Liver (tissue), 9 donors: ENCODE results near the gene INSYN1. TPM values are rescaled to one million over a fixed set of nuclear protein-coding genes. Genes with fewer than 3 reads are reported as not detected.
"Not testable (repeated sequence)": the region's sequence is repeated elsewhere in the genome, so short reads cannot be mapped to it uniquely, and the experiment has no call there.

Experiments
- DNase-seq: peaks from one replicate; pipeline ENCODE4 v3.0.0-alpha.2; 2017; ENCODE audit warnings: low spot score
- H3K27ac ChIP-seq, 2 donors: one replicate each; pipeline ENCODE4 v1.7.0; 2013; ENCODE audit warnings: inconsistent platforms in 2 of 2, low read length in 2 of 2, control low read depth in 1 of 2, low read depth in 1 of 2, mild to moderate bottlenecking in 1 of 2
- H3K27me3 ChIP-seq, 4 donors: one replicate each; pipeline versions ENCODE4 v1.6.1 to v1.7.0; 2013; ENCODE audit warnings: low read length in 3 of 4, inconsistent platforms in 1 of 4, mild to moderate bottlenecking in 1 of 4, moderate library complexity in 1 of 4; ENCODE audit not compliant: control insufficient read depth in 4 of 4, insufficient read depth in 4 of 4
- H3K36me3 ChIP-seq, 4 donors: one replicate each; pipeline versions ENCODE4 v1.6.1 to v1.7.0; 2013; ENCODE audit warnings: low read length in 3 of 4, mild to moderate bottlenecking in 3 of 4, low read depth in 1 of 4, moderate library complexity in 1 of 4; ENCODE audit not compliant: control insufficient read depth in 4 of 4, insufficient read depth in 3 of 4
- H3K4me1 ChIP-seq, 4 donors: one replicate each; pipeline versions ENCODE4 v1.6.1 to v1.7.0; 2013; ENCODE audit warnings: low read length in 3 of 4, mild to moderate bottlenecking in 3 of 4, moderate library complexity in 1 of 4; ENCODE audit not compliant: control insufficient read depth in 4 of 4, insufficient read depth in 4 of 4
- H3K4me3 ChIP-seq, 3 donors: one replicate each; pipeline versions ENCODE4 v1.6.1 to v1.7.0; 2013; ENCODE audit warnings: low read length in 3 of 3, control low read depth in 1 of 3, low read depth in 1 of 3, mild to moderate bottlenecking in 1 of 3
- H3K9ac ChIP-seq, 2 donors: one replicate each; pipeline ENCODE4 v1.7.0; 2013; ENCODE audit warnings: low read length in 2 of 2, mild to moderate bottlenecking in 2 of 2, moderate library complexity in 2 of 2, control low read depth in 1 of 2, low read depth in 1 of 2
- H3K9me3 ChIP-seq, 4 donors: one replicate each; pipeline versions ENCODE4 v1.6.1 to v1.7.0; 2013; ENCODE audit warnings: low read length in 3 of 4; ENCODE audit not compliant: control insufficient read depth in 4 of 4
- CTCF ChIP-seq: fragments of 150-350 bp; IDR thresholded peaks from 2 replicates; pipeline ENCODE4 v1.5.1; 2017; ENCODE audit warnings: improper control_type of control experiment, low read depth, low read length; ENCODE audit not compliant: missing input control
- EGR1 ChIP-seq, 2 donors: IDR thresholded peaks; 2 replicates each; pipeline ENCODE4 v1.6.1; 2016 to 2018; ENCODE audit warnings: antibody characterized with exemption in 2 of 2, low read depth in 2 of 2
- FOXA1 ChIP-seq: IDR thresholded peaks from 2 replicates; pipeline ENCODE4 v1.6.1; 2016; ENCODE audit warnings: antibody characterized with exemption
- FOXA2 ChIP-seq: IDR thresholded peaks from 2 replicates; pipeline ENCODE4 v1.6.1; 2016; ENCODE audit warnings: antibody characterized with exemption
- GABPA ChIP-seq, 2 donors: IDR thresholded peaks in 1 of 2; conservative IDR thresholded peaks in 1 of 2; 2 replicates each; pipeline ENCODE4 v1.6.1; 2016; ENCODE audit warnings: antibody characterized with exemption in 2 of 2, mild to moderate bottlenecking in 1 of 2, moderate library complexity in 1 of 2
- HNF4A ChIP-seq, 2 donors: conservative IDR thresholded peaks; 2 replicates each; pipeline ENCODE4 v1.6.1; 2016; ENCODE audit warnings: antibody characterized with exemption in 2 of 2, mild to moderate bottlenecking in 2 of 2
- HNF4G ChIP-seq: IDR thresholded peaks from 2 replicates; pipeline ENCODE4 v1.6.1; 2016; ENCODE audit warnings: antibody characterized with exemption
- JUND ChIP-seq, 2 donors: IDR thresholded peaks; 2 replicates each; pipeline ENCODE4 v1.6.1; 2016; ENCODE audit warnings: antibody characterized with exemption in 2 of 2
- NR2F2 ChIP-seq: IDR thresholded peaks from 2 replicates; pipeline ENCODE4 v1.6.1; 2016; ENCODE audit warnings: antibody characterized with exemption
- RAD21 ChIP-seq, 2 donors: IDR thresholded peaks; 2 replicates each; pipeline ENCODE4 v1.6.1; 2016; ENCODE audit warnings: antibody characterized with exemption in 2 of 2, mild to moderate bottlenecking in 2 of 2
- RXRA ChIP-seq, 2 donors: IDR thresholded peaks; 2 replicates each; pipeline ENCODE4 v1.6.1; 2017 to 2018; ENCODE audit warnings: antibody characterized with exemption in 2 of 2, mild to moderate bottlenecking in 1 of 2
- SP1 ChIP-seq: IDR thresholded peaks from 2 replicates; pipeline ENCODE4 v1.6.1; 2018; ENCODE audit warnings: antibody characterized with exemption, mild to moderate bottlenecking
- YY1 ChIP-seq: IDR thresholded peaks from 2 replicates; pipeline ENCODE4 v1.6.1; 2016; ENCODE audit warnings: antibody characterized with exemption, mild to moderate bottlenecking
- ZBTB33 ChIP-seq: IDR thresholded peaks from 2 replicates; pipeline ENCODE4 v1.6.1; 2016; ENCODE audit warnings: antibody characterized with exemption
- WGBS: extraction: QIAGEN DNeasy Blood & Tissue Kit; methylation state at CpG from one replicate; pipeline ENCODE4 v1.1.7; 2013; 5-methylcytosine and 5-hydroxymethylcytosine counted together
- polyA plus RNA-seq, 2 donors: library from polyadenylated mRNA; stranded (reverse) in 1 of 2; unstranded in 1 of 2; fragments of 200-250 nt in 1 of 2; fragments of >200 nt in 1 of 2; fragmentation: Nextera tagmentation in 1 of 2; extraction: Ambion mirVana in 1 of 2; gene quantifications; one replicate each; pipeline versions ENCODE4 v1.2.1 to v1.2.3, GENCODE V29; 2013 to 2015
- total RNA-seq, 2 donors: library from RNA; depleted of rRNA; stranded (reverse); fragments of >200 nt; gene quantifications; one replicate each; pipeline ENCODE4 v1.2.3, GENCODE V29; 2014
- donor health status: healthy.
- donor health status: healthy.
- donor health status: healthy.
- donor health status: healthy.
- donor health status: healthy.

Gene INSYN1
- total and polyA plus RNA-seq, 4 donors, result 0.16 to 0.37 (median 0.25) TPM; not detected in 1

- WGBS, result 87% methylated on average over 11 of the region's 11 CpGs
- Histone ChIP-seq H3K9ac (no peak overlapping the region), H3K36me3 (no peaks in the 10 kb centered on the region), H3K4me3 (no peak overlapping the region), H3K27ac (no peak overlapping the region), H3K9me3 (no peaks in the 10 kb centered on the region), H3K4me1 (no peaks in the 10 kb centered on the region), H3K27me3 (no peaks in the 10 kb centered on the region)
- no peak for DNase-seq
- TF ChIP-seq NR2F2, result no peak
- no peak for TF ChIP-seq JUND (IDR thresholded peaks at IDR 0.05)
- no peak for TF ChIP-seq FOXA2
- TF ChIP-seq RXRA (IDR thresholded peaks at IDR 0.05), result no peak
- TF ChIP-seq CTCF, result no peak
- no peak for TF ChIP-seq FOXA1
- no peak for TF ChIP-seq RAD21 (IDR thresholded peaks at IDR 0.05)
- TF ChIP-seq ZBTB33, result no peak
- no peak for TF ChIP-seq HNF4A (conservative IDR thresholded peaks at IDR 0.05)
- TF ChIP-seq YY1, result no peak
- TF ChIP-seq EGR1 (IDR thresholded peaks at IDR 0.05; ENCODE audit: low read depth in 2 of 2), result no peak
Measured at GRCh38 chr15:73796331-73796831, 43.2 kb upstream of the INSYN1 start.

- Histone ChIP-seq H3K4me3 (no peak overlapping the region), H3K27me3 (no peaks in the 10 kb centered on the region), H3K9me3 (no peaks in the 10 kb centered on the region), H3K9ac (no peak overlapping the region), H3K27ac (no peak overlapping the region), H3K36me3 (no peaks in the 10 kb centered on the region), H3K4me1 (no peaks in the 10 kb centered on the region)
- 66% methylated on average over 6 of the region's 6 CpGs for WGBS
- no peak for TF ChIP-seq RAD21 (IDR thresholded peaks at IDR 0.05)
- no peak for TF ChIP-seq ZBTB33
- TF ChIP-seq GABPA (IDR thresholded peaks at IDR 0.05 in 1 of 2, conservative IDR thresholded peaks at IDR 0.05 in 1 of 2), result no peak
- TF ChIP-seq FOXA1, result no peak
- no peak for TF ChIP-seq YY1
- TF ChIP-seq HNF4G, result no peak
- TF ChIP-seq SP1, result no peak
- no peak for TF ChIP-seq CTCF
- TF ChIP-seq FOXA2, result no peak
- TF ChIP-seq RXRA (IDR thresholded peaks at IDR 0.05), result no peak
- TF ChIP-seq NR2F2, result no peak
- TF ChIP-seq HNF4A (conservative IDR thresholded peaks at IDR 0.05), result no peak
- DNase-seq, result no peak
Measured at GRCh38 chr15:73794443-73795133, 41.4 kb upstream of the INSYN1 start.

- WGBS, result 92% methylated on average over 8 of the region's 8 CpGs
- H3K27me3 ChIP-seq, result not testable (repeated sequence)
Measured at GRCh38 chr15:73792899-73793541, 39.9 kb upstream of the INSYN1 start.

More at GRCh38 chr15:73792899-73793541, 39.9 kb upstream of the INSYN1 start:
- H3K36me3 ChIP-seq, H3K27ac ChIP-seq, H3K4me1 ChIP-seq, H3K4me3 ChIP-seq, DNase-seq, H3K9me3 ChIP-seq, H3K9ac ChIP-seq: not testable (repeated sequence)
